HG03025 (cell line): Measurements from ENCODE around the gene PTPRU.

Source experiments
- ATAC-seq: cut with Tn5 transposase; IDR thresholded peaks from one replicate; pipeline ENCODE4 v1.9.1; 2021; ENCODE audit warnings: mild to moderate bottlenecking, moderate library complexity; ENCODE audit not compliant: unreplicated experiment, low FRiP score

Gene PTPRU

DNA sequence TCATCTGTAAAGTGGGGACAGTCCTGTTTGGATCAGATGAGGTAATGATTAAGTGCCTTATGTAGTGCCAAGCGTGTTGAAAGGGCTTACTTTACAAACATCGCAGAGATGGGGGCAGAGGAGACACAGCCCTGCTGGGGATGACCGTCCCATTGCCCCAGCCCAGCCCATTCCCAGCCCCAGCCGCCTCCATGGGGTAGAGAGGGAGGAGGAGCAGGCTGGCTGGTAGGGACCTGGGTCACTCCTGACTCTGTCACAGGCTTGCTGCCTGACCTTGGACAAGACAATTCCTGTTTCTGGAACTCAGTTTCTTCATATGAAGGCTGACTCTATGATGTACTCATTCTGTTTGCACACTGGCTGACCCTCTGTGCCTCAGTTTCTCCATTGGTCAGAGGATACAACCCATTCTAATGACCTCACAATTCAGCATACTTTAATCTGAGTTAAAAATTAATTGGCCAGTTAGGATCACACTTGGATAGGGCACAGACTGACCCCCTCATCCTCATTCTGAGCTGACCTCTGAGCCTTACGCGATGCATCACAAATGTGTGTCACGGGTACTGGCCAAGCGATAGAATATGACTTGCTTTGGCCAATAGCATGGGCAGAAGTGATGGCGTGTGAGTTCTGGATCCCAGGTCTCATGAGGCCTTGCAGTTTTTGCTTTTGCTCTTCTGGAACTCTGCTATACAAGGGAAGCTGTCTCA is 91.1 kb downstream of the PTPRU start:
- ATAC-seq, result no peak

DNA sequence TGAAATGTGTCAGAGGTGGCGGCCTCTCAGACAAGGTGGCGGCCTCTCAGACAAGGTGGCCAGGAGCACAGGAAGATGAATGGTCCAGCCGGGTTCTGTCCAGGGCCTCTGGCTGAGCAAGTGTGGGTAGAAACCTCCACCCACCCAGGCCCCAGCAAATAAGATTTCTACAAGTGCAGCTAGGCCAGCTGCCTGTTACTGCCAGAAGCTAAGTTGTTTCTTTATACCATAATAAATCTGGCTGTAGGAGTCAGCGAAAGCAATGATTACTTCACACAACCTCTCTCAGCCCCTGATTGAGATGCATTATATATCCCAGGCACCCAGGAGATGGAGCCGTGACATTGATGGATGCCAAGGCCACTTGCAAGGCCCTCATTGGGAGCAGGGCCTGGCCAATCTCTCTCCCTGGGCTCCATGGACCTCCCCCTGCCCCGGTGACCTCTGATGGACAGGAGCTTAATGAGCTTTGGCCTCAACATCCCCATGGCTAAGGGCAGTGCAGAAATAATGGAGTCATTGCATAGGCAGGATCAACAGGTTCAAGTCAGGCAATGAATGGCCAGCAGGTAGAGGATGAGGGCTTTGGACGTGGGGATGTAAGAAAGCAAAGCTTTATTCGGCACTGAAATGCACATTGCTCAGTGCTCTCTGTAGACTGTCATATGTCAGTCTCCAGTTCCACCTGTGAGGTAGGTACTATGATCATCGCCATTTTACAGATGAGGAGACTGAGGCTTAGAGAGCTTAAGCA is 92.9 kb downstream of the PTPRU start:
- no peak for ATAC-seq

DNA sequence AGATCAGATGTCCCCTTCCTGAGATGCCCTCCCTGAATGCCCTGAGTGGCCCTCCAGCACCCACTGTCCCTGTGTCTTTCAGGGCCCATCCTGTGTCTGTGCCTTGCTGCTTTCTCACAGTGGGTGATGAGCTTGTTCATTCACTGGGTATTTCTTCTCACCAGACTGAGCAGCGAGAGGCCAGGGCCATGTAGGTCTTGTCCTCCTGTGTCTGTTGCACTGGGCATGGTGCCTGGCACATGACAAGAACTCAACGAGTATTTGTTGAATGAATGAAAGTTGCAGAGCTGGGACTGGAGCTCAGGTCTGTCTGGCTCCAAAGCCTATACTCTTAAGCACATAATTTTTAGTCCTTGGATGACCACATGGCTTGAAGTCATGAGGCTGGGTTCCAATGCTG is 93.8 kb downstream of the PTPRU start:
- ATAC-seq, result no peak

DNA sequence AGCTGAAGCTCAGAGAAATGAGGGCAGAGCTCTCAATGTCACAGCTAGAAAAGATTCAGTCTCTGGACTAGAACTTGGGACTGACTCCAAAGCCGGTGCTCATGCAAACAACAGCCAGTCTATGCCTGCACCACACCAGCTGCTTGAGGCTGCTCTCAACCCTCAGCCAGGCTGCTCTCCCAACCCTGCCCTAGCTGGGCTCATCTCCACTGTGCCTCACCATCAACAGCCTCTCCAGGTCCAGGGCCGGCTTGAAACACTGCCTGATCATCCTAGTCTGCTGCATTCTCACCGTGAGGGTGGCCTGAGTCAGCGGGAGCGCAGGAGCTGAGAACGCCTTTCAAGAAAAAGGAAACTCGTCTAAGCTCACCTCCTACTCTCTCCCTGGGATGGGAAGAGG is 94.5 kb downstream of the PTPRU start:
- no peak for ATAC-seq

DNA sequence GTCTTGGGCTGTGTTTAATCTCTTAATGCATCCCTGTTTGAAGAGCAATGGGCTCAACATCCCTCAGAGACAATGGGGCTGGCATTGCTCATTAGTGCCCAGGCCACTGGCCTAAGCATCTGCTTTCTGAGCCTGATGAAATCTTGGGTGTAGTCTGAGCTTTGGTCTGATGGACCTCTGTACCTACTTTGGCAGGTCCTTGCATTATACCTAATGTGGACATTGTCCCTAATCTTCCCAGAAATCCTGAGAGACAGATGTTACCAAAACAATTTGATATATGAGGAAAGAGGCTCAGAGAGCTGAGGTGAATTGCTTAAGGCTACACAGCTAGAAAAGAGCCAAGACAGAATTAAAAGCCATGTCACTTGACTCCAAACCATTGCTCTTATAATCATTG is 95.0 kb downstream of the PTPRU start:
- ATAC-seq, result no peak

DNA sequence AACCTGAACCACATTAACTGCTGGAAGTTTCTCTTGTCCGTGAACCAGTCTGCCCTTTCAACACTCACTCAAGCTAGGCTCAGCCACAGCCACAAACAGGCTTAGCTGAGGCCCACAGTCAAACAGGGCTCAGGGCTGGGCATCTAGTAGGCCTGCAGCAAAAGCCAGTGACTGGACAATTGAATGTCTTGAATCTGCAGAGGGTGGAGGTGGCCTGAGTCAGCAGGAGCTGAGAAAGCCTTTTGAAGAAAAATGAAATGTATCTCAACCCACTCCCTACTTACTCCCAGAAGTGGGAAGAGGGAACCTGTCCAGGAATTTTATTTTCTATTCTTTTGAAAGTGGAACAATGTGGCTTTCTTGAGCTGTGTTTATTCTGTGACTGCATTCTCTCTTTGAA is 95.4 kb downstream of the PTPRU start:
- no peak for ATAC-seq

DNA sequence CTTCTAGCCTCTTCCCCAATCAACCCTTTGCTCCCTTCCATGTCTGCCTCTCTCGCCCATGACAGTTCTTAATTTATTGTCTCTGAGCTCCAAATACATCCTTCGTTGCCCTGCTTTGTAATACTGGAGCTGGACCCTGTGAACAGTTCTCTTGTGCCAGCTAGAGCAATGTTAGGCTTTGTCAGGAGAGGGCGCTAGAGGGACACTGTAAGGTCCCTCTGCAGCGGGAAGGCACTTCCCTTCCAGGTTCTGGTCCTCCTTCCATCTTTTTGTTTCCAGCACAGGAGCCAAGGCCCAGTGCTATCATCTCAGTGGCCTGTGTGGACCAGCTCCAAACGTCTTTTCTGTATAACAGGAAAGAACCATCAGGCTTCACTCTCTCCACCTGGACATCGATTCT is 95.9 kb downstream of the PTPRU start:
- no peak for ATAC-seq

DNA sequence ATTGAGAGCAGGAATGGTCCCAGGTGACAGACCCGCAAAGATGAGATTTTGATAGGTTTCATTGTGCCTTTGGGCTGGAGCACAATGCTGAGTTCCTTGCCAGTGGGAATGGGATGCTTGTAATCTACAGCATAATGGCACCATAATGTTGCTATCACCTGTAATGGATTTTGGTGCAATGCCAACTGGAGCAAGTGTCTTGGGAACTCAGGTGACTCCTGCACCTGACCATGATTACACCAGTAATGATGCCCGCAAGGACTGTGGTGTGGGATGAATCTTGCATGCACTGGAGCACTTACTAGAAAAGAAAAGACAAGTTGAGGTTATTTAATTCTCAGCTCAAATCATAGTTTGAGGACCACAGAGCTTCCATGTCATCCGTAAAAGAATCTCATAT is 96.7 kb downstream of the PTPRU start:
- no peak for ATAC-seq

DNA sequence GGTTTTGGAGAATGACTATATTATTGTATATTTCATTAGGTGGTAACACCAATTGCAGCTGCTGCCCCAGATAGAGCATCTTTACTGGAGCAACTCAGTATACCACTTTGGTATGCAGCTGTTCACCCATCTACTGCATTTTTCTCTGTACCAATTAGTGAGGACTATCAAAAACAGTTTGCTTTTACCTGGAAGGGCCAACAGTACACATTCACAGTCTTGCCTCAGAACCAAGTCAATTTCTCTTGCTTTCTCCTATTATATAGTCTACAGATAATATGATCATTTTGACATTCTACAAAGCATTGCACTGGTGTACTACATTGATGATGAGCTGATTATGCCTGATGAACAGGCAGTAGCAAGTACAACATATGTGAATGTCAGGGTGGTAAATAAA is 99.3 kb downstream of the PTPRU start:
- no peak for ATAC-seq

DNA sequence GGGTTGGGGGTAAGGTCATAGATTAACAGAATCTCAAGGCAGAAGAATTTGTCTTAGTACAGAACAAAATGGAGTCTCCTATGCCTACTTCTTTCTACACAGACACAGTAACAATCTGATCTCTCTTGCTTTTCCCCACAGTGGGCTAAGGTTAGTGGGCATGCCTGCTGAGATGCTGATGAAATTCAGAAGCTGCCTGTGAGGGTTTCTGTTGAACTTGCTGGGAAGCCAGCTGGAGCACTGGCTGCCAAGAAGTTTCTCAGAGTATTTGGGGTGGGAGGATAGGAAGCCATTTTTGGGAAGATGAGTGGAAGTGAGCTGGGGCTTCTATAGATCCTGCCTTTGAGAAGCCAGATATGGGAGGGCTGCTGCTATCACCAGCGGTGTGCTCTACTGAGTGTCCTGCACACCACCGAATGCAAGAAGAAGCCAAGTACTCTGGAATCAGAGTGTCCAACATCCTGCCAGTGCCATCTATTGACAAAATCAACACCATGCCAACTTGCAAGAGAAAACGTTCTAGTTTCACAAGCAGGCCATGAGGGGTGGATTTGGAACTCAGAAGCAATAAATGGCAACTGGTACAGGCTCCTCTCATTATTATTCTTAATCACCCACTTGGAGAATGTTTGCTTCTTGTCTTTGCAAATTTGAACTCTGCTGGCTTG is 102.7 kb downstream of the PTPRU start:
- no peak for ATAC-seq

DNA sequence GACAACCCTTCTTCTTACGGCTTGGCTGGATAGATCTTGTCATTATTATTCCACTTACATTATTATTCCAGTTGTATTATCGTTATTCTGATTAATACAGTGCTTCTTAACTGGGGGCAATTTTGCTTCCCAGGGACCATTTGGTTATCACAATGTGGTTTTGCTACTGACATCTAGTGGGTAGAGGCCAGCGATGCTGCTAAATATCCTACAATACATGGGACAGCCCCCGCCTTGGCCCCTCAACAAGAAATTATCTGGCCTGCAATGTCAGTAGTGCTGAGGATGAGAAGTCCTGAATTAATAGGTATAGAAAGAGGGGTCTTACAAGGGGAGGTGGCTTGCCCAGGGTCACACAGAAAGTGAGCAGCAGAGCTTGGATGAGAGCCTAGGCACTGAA is 105.6 kb downstream of the PTPRU start:
- no peak for ATAC-seq

DNA sequence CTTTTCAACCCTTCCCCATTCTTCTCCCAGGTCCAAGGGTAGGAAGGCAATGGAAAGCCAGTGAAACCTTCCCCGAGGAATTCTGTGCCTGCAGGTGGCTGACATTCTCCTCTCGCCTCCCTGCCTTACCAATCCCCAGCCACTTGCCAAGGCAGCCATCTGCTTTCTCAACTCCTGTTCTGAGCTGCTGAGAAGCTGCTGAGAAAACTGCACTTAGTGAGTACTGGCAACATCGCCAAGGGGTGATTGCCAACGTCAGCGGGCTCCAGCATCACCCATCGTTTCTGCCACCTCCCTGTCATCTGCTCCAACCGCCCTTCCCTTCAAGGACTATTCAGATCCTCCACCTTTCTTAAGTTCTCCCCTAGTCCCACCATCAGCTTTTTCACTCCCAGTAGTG is 106.0 kb downstream of the PTPRU start:
- no peak for ATAC-seq

DNA sequence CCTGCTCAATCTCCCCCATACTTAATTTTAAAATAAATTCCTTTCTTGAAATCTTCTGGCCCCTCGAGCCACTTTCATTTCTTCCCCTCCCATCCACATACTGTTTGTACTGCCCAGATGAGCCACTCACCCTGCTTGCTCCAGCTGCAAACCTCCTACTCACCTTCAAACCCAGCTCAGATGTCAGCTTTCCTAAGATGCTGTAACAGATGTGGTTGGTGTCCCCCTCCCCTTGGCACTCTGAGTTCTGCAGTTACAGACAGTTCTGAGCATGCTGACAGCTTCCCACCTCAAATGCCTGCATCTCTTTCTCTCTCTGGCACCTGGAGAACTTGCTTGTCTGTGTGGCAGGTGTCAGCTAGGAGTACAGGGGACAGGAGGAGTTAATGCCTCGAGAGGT is 106.7 kb downstream of the PTPRU start:
- ATAC-seq, result no peak

DNA sequence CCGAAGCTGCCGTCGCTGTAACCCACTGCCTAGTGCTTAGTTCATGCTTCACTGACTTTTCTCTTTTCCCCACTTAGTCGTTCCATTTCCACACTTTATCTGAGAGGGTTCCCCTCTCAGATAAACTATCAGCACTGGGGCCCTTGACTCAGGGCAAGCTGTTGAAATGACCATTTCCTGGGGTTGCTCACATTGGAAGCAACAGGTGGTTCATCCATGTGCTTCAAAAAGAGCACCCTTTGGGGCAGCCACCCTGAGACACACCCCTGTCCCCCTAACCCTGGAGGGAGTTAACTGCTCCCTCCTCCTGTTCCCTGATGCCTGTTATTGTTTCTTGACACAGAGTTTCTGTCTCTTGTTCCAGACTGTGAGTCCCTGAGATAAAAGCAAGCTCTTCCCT is 107.2 kb downstream of the PTPRU start:
- no peak for ATAC-seq

DNA sequence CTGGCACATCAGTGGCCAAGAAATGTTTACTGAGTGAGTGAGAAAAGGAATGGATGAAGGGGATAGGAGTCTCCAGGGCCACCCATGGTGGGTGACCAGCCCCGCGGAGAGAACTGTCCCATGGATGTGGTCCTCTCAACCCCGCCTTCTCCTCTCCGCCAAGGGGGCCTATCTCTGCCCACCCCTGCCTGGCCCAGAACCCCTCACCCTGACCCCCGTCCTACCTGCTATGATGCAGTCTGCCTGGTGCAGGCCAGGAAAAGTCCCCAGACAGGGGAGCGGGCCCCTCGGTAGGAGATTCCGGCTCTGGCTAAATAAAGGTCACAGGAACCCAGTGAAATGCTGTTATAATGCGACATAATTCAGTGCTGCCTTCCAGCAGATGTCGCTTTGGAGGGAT is 107.6 kb downstream of the PTPRU start:
- no peak for ATAC-seq

DNA sequence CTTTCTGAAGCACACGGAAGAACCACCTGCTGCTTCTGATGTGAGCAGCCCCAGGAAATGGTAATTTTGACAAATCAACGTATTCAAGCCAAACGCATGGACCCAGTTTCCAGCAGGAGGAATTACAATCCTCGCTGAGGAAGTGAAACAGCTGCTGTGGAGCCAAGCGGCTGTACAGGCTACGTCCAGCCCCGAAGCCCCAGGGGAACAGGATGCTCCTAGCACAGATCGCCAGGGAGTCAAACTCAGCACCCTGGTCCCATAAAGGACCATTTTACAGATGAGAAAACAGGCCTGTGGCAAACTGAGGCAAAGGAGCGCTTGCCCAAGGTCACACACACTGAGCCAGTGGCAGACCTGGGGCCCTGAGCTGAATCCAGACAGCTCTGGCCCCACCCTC is 108.0 kb downstream of the PTPRU start:
- ATAC-seq, result no peak

DNA sequence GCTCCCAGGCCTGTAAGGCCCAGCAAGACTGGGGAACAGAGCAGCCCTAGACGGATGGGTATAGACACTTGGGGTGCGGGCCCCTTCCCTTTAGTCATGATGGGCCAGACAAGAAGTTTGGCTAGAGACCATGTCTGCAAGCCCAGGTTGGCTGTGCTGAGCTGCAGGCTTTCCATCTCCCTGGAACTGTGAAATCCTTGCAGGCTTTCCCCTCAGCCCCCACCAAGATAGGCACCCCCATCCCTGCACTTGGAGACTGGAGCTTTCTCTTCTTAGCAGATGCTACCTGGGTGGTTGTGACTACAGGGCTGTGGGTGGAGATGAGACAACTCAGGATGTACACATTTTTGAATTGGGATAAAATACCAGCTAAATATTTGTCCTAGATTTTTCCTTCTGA is 110.3 kb downstream of the PTPRU start:
- ATAC-seq, result no peak

DNA sequence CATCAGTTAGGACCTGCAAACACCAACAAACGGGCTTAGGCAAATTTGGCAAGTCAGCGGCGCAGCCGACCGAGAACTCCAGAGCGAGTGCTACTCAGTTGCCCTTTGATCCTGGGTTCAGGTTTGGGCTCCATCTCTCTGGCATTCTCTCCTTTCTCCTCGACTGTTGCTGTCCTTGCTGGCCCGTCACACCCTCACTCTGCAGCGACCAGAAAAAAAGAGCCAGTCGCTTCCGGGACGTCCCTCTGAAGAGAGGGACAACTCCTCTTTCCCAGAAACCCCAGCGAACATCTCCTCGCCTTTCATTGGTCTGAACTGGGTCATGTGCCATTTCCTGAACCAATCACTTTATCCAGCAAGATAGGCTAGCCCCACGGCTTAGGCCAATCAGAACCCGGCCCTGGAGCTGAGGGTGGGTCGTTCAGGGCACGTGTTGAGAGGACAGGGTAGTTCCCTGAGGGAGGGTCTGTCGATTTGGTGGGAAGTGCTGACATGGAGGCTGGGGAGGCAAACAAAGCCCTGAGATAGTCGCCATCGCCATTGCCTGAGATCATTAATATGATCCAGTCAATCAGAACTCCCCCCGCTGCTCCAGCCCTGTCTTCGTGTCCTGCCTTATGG is 113.7 kb downstream of the PTPRU start:
- no peak for ATAC-seq

DNA sequence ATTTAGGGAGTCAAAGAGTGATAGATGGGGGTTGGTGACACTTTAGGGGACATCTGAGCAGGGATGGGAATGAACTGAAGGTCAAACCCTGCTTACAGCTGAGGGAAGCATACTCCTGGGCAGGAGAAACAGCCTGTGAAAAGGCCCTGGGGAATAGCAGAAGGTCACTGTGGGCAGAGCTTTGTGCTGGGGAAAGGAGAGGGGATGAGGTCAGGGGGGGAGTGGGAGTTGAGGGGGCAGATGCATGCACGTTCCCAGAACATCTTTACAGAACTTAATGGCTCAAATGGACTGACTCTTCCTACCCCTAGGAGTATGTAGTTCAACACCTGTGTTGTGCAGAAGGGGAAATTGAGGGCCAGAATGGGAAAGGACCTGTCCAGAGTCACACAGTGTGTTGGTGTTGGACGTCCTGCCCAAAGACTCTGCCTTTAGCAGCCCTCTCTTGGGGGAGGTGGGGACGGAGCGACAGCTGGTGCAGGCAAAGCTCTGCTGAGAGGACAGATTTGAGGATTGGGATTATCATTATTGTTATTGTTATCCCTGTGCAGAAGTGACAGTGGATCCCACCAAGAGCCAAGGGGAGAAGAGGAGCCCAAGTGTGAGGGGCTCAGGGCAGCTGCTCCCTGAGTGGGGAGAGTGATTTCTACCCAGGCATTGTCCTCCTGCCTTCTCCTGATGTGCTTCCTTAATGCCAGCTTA is 116.5 kb downstream of the PTPRU start:
- ATAC-seq, result no peak

DNA sequence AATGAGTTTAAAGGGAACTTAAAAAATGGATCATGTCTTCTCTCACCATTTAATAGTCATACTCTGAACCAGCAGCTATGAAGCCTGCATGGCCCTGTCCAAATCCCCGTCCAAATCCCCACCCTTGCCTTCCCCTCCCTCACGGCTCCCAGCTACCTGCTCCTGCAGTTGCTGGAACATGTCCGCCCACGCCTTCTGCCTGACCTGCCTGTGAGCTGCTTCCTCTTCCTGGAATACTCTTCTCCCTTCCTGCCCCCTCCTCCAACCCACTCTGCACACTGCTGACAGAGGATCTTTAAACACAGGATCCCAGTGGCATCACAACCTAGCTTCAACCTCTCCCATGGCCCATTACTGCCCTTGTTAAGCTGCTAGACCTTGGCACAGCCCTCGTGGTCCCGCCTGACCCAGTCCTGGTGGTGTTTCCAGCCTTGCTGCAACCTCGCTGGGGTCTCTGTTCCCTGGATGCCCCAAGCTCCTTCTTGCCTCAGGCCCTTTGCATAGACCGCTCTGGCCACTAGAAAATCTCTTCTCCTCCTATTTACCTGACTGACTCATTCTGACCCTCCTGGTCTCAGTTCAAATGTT is 118.3 kb downstream of the PTPRU start:
- no peak for ATAC-seq
